K562 (cell line): ENCODE measurements around the gene TIMM17B. TPM values are rescaled to one million over a fixed set of nuclear protein-coding genes. Genes with fewer than 3 reads are reported as not detected.
A peak's percentile ranks its signal among the peaks of the same experiment; 100 is the strongest.

Source experiments
- ATF7 ChIP-seq: fragments of 450-650 bp; IDR thresholded peaks from 2 replicates; pipeline ENCODE4 v1.7.1; 2014; ENCODE audit warnings: mild to moderate bottlenecking, moderate library complexity
- FIP1L1 ChIP-seq: fragments of 200-400 bp; formaldehyde crosslinking; IDR thresholded peaks from 2 replicates; pipeline ENCODE4 v1.6.1; 2018; ENCODE audit warnings: mild to moderate bottlenecking, low read depth, low read length; ENCODE audit not compliant: poor library complexity, severe bottlenecking
- HMGN3 ChIP-seq: IDR thresholded peaks from 2 replicates; pipeline ENCODE4 v1.6.1; 2011; ENCODE audit warnings: borderline replicate concordance, low read depth, mild to moderate bottlenecking, mixed read lengths, low read length; ENCODE audit not compliant: insufficient read length; ENCODE audit errors: extremely low read depth
- KLF16 ChIP-seq: IDR thresholded peaks from 2 replicates; pipeline ENCODE4 v1.6.1; 2016; ENCODE audit warnings: antibody characterized with exemption
- LCOR ChIP-seq: sonication (generic); formaldehyde crosslinking; IDR thresholded peaks from 2 replicates; pipeline ENCODE4 v1.8.0; 2022; ENCODE audit warnings: mild to moderate bottlenecking, missing genetic modification reagents
- MEIS2 ChIP-seq: fragments of 450-650 bp; IDR thresholded peaks from 2 replicates; pipeline ENCODE4 v1.6.1; 2014; ENCODE audit warnings: mild to moderate bottlenecking; ENCODE audit not compliant: partially characterized antibody
- NR3C1 ChIP-seq: sonication (generic); formaldehyde crosslinking; IDR thresholded peaks from 2 replicates; pipeline ENCODE4 v1.8.1; 2022; ENCODE audit warnings: missing genetic modification reagents
- RAD21 ChIP-seq, 2 experiments: fragments of 250-450 bp in 1 of 2; fragments of 450-650 bp in 1 of 2; sonication (Bioruptor Pico) in 1 of 2; formaldehyde crosslinking in 1 of 2; IDR thresholded peaks in 1 of 2; conservative IDR thresholded peaks in 1 of 2; 2 replicates each; pipeline versions ENCODE4 v1.4.0 to v1.8.0; 2020 to 2022; ENCODE audit warnings: mild to moderate bottlenecking in 2 of 2, moderate library complexity in 1 of 2
- RCOR1 ChIP-seq, 2 experiments: IDR thresholded peaks; 2 replicates each; pipeline ENCODE4 v1.6.1; 2012; ENCODE audit warnings: low read depth in 2 of 2, low read length in 2 of 2, borderline replicate concordance in 1 of 2, improper control_type of control experiment in 1 of 2
- ZNF232 ChIP-seq: sonication (generic); formaldehyde crosslinking; IDR thresholded peaks from 2 replicates; pipeline ENCODE4 v1.8.0; 2022; ENCODE audit warnings: mild to moderate bottlenecking, missing genetic modification reagents
- polyA plus RNA-seq, 8 experiments: library from polyadenylated mRNA; depleted of rRNA in 4 of 8; stranded (reverse) in 5 of 8; unstranded in 3 of 8; fragments of >200 nt; fragmentation: Nextera tagmentation in 2 of 8; fragmentation: Illumina TruSeq in 1 of 8; extraction: Ambion mirVana in 2 of 8; extraction: Trizol in 1 of 8; gene quantifications; 2 replicates each; pipeline versions ENCODE4 v1.2.1 to v1.2.3, GENCODE V29; 2011 to 2014; ENCODE audit warnings: inconsistent platforms in 1 of 8, missing spikeins in 1 of 8
- total RNA-seq, 7 experiments: library from RNA; depleted of rRNA in 6 of 7; stranded (reverse); fragments of >200 nt in 6 of 7; fragmentation: Illumina TruSeq in 2 of 7; extraction: Trizol in 2 of 7; gene quantifications; 2 replicates each; pipeline versions ENCODE4 v1.2.1 to v1.2.3, GENCODE V29; 2011 to 2021; ENCODE audit warnings: low replicate concordance in 1 of 7
- TF ChIP-seq, protein P1 (sequence below), 2 experiments: fragments of 450-650 bp; formaldehyde crosslinking in 1 of 2; IDR thresholded peaks; 2 replicates each; pipeline versions ENCODE4 v1.4.0 to v1.6.1; 2014 to 2020; ENCODE audit warnings: mild to moderate bottlenecking in 2 of 2, borderline replicate concordance in 1 of 2, low read depth in 1 of 2
- TF ChIP-seq, protein P2 (sequence below): fragments of 450-650 bp; IDR thresholded peaks from 2 replicates; pipeline ENCODE4 v1.6.1; 2016; ENCODE audit warnings: antibody characterized with exemption
- TF ChIP-seq, protein P3 (sequence below): sonication (generic); formaldehyde crosslinking; IDR thresholded peaks from 2 replicates; pipeline ENCODE4 v1.8.0; 2022; ENCODE audit warnings: missing genetic modification reagents, mild to moderate bottlenecking, moderate library complexity, borderline replicate concordance

TIMM17B gene
- total and polyA plus RNA-seq, 9 of the 15 experiments (the other 6 are each of a cell fraction or from before 2014, with no cell fraction given), result 9.9 to 184 (median 115) TPM

DNA sequence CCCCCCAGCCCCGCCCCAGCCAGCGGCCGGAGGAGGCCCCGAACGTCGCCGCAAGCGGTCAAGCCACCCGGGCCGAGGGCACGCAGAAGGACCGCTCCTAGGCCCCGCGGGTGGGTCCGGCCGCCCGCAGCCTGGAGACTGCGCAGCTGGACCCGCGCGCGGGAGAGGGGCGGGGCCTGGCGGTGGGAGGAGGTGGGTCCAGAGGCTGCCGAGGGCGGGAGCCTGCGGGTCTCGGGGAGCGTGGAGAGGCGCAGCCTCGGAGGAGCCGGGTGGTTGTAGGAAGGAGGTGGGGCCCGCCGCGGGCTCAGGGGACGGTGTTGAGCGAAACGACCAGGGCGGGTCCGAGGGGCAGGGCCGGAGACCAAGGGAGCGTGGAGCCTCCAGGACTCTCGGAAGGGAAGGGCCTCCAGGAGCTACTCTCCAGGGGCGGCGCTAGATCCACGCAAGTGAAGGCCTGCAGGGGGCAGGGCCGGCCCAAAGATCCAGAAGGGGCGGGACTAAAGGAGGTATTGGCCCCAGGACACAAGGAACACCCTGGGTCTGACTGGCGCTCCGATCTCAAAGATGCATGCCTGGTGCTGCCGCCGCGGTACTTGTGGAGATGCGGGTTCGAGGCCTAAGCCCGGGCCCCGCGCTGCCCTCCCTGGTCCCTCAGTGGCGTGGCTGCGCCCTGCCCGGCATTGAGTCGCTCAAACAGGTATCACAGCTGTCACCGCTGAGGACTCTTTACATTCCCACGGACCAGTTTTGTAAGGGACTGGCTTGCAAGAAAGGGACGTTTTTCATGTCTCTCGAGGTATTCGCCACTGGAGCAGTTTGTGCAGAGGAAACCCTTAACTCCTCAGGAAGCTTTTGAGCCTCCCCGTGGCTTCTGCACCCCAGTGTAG, 5.9 kb downstream of the TIMM17B start (continued):
- TF ChIP-seq, protein P1, sequence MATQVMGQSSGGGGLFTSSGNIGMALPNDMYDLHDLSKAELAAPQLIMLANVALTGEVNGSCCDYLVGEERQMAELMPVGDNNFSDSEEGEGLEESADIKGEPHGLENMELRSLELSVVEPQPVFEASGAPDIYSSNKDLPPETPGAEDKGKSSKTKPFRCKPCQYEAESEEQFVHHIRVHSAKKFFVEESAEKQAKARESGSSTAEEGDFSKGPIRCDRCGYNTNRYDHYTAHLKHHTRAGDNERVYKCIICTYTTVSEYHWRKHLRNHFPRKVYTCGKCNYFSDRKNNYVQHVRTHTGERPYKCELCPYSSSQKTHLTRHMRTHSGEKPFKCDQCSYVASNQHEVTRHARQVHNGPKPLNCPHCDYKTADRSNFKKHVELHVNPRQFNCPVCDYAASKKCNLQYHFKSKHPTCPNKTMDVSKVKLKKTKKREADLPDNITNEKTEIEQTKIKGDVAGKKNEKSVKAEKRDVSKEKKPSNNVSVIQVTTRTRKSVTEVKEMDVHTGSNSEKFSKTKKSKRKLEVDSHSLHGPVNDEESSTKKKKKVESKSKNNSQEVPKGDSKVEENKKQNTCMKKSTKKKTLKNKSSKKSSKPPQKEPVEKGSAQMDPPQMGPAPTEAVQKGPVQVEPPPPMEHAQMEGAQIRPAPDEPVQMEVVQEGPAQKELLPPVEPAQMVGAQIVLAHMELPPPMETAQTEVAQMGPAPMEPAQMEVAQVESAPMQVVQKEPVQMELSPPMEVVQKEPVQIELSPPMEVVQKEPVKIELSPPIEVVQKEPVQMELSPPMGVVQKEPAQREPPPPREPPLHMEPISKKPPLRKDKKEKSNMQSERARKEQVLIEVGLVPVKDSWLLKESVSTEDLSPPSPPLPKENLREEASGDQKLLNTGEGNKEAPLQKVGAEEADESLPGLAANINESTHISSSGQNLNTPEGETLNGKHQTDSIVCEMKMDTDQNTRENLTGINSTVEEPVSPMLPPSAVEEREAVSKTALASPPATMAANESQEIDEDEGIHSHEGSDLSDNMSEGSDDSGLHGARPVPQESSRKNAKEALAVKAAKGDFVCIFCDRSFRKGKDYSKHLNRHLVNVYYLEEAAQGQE (IDR thresholded peaks at IDR 0.05; ENCODE audit: borderline replicate concordance), result peak; percentile 53; the same call in 1 of the 2 replicates
- TF ChIP-seq, protein P1 (CRISPR knock-in tag; IDR thresholded peaks at IDR 0.05; ENCODE audit: low read depth), result peak; percentile 17; the same call in 1 of the 2 replicates
- TF ChIP-seq RCOR1 (IDR thresholded peaks at IDR 0.05; ENCODE audit: borderline replicate concordance in 1 of 2, low read depth in 2 of 2, low read length in 2 of 2) (peak in 1 of 2 experiments; percentile 55; a peak in 2 of 4 replicates), KLF16 (0 out of 2 replicates have a peak, but pooled peaks have one; percentile 6), ATF7 (peak; percentile 65), HMGN3 (peak; percentile 10), NR3C1 (no peak), LCOR (CRISPR knock-in tag) (peak; percentile 82), RAD21 (CRISPR knock-in tag; conservative IDR thresholded peaks at IDR 0.05 in 1 of 2, IDR thresholded peaks at IDR 0.05 in 1 of 2) (peak; percentile 68 to 74), MEIS2 (peak; percentile 37), ZNF232 (CRISPR knock-in tag) (no peak), FIP1L1 (peak; percentile 40)
- TF ChIP-seq, protein P2, sequence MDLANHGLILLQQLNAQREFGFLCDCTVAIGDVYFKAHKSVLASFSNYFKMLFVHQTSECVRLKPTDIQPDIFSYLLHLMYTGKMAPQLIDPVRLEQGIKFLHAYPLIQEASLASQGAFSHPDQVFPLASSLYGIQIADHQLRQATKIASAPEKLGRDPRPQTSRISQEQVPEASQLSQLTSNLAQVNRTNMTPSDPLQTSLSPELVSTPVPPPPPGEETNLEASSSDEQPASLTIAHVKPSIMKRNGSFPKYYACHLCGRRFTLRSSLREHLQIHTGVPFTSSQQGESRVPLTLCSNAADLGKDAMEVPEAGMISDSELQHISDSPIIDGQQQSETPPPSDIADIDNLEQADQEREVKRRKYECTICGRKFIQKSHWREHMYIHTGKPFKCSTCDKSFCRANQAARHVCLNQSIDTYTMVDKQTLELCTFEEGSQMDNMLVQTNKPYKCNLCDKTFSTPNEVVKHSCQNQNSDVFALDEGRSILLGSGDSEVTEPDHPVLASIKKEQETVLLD, result peak; percentile 44; the same call in 1 of the 2 replicates
- TF ChIP-seq, protein P3, sequence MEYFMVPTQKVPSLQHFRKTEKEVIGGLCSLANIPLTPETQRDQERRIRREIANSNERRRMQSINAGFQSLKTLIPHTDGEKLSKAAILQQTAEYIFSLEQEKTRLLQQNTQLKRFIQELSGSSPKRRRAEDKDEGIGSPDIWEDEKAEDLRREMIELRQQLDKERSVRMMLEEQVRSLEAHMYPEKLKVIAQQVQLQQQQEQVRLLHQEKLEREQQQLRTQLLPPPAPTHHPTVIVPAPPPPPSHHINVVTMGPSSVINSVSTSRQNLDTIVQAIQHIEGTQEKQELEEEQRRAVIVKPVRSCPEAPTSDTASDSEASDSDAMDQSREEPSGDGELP (CRISPR knock-in tag), result peak; percentile 69; the same call in 1 of the 2 replicates
